K562 (cell line): ENCODE results near the gene ROM1. TPM values are rescaled to one million over a fixed set of nuclear protein-coding genes. Genes with fewer than 3 reads are reported as not detected.

ENCODE experiments used
- BHLHE40 ChIP-seq: IDR thresholded peaks from 2 replicates; pipeline ENCODE4 v1.6.1; 2011; ENCODE audit warnings: low read length, improper control_type of control experiment
- CBFA2T2 ChIP-seq: fragments of 450-650 bp; conservative IDR thresholded peaks from 2 replicates; pipeline ENCODE4 v1.6.1; 2017; ENCODE audit warnings: mild to moderate bottlenecking
- CBFB ChIP-seq: sonication (generic); formaldehyde crosslinking; IDR thresholded peaks from 2 replicates; pipeline ENCODE4 v1.4.0; 2020; ENCODE audit warnings: mild to moderate bottlenecking, missing genetic modification reagents
- CGGBP1 ChIP-seq: fragments of 250-450 bp; sonication (Bioruptor Pico); IDR thresholded peaks from 2 replicates; pipeline ENCODE4 v1.9.0; 2021; ENCODE audit warnings: mild to moderate bottlenecking
- KLF6 ChIP-seq: fragments of 250-450 bp; sonication (Bioruptor Pico); IDR thresholded peaks from 2 replicates; pipeline ENCODE4 v1.4.0; 2020; ENCODE audit warnings: mild to moderate bottlenecking, moderate library complexity, borderline replicate concordance
- MAFK ChIP-seq: IDR thresholded peaks from 2 replicates; pipeline ENCODE4 v1.6.1; 2011; ENCODE audit warnings: low read length, improper control_type of control experiment
- PHB2 ChIP-seq: fragments of 450-650 bp; IDR thresholded peaks from 2 replicates; pipeline ENCODE4 v1.6.1; 2017; ENCODE audit warnings: low read depth
- POLR2AphosphoS5 ChIP-seq: IDR thresholded peaks from 2 replicates; pipeline ENCODE4 v1.6.1; 2011; ENCODE audit warnings: mild to moderate bottlenecking, low read depth, low read length, moderate library complexity; ENCODE audit not compliant: control insufficient read depth, insufficient read depth
- TCF3 ChIP-seq: sonication (generic); formaldehyde crosslinking; IDR thresholded peaks from 2 replicates; pipeline ENCODE4 v1.4.0; 2020; ENCODE audit warnings: mild to moderate bottlenecking, missing genetic modification reagents
- YY1 ChIP-seq, 3 experiments: IDR thresholded peaks; 2 replicates each; pipeline ENCODE4 v1.6.1; 2011; ENCODE audit warnings: low read length in 2 of 3, mild to moderate bottlenecking in 2 of 3, moderate library complexity in 2 of 3, borderline replicate concordance in 1 of 3, control low read depth in 1 of 3, low read depth in 1 of 3; ENCODE audit not compliant: insufficient read depth in 3 of 3, insufficient replicate concordance in 2 of 3, control insufficient read depth in 1 of 3, insufficient read length in 1 of 3; ENCODE audit errors: extremely low read depth in 1 of 3
- ZBTB34 ChIP-seq: fragments of 250-450 bp; sonication (Bioruptor Pico); IDR thresholded peaks from 2 replicates; pipeline ENCODE4 v1.8.0; 2021; ENCODE audit warnings: mild to moderate bottlenecking, moderate library complexity
- ZFX ChIP-seq: sonication (generic); formaldehyde crosslinking; IDR thresholded peaks from 2 replicates; pipeline ENCODE4 v1.8.0; 2022; ENCODE audit warnings: mild to moderate bottlenecking, missing genetic modification reagents, moderate library complexity
- ZNF561 ChIP-seq: fragments of 450-650 bp; formaldehyde crosslinking; conservative IDR thresholded peaks from 2 replicates; pipeline ENCODE4 v1.4.0; 2020; ENCODE audit warnings: mild to moderate bottlenecking, moderate library complexity
- ZNF830 ChIP-seq: fragments of 250-450 bp; sonication (Bioruptor Pico); IDR thresholded peaks from 2 replicates; pipeline ENCODE4 v1.5.0; 2021; ENCODE audit warnings: mild to moderate bottlenecking
- polyA plus RNA-seq, 8 experiments: library from polyadenylated mRNA; depleted of rRNA in 4 of 8; stranded (reverse) in 5 of 8; unstranded in 3 of 8; fragments of >200 nt; fragmentation: Nextera tagmentation in 2 of 8; fragmentation: Illumina TruSeq in 1 of 8; extraction: Ambion mirVana in 2 of 8; extraction: Trizol in 1 of 8; gene quantifications; 2 replicates each; pipeline versions ENCODE4 v1.2.1 to v1.2.3, GENCODE V29; 2011 to 2014; ENCODE audit warnings: inconsistent platforms in 1 of 8, missing spikeins in 1 of 8
- total RNA-seq, 7 experiments: library from RNA; depleted of rRNA in 6 of 7; stranded (reverse); fragments of >200 nt in 6 of 7; fragmentation: Illumina TruSeq in 2 of 7; extraction: Trizol in 2 of 7; gene quantifications; 2 replicates each; pipeline versions ENCODE4 v1.2.1 to v1.2.3, GENCODE V29; 2011 to 2021; ENCODE audit warnings: low replicate concordance in 1 of 7
- TF ChIP-seq, protein P1 (sequence below): fragments of 200-400 bp; formaldehyde crosslinking; IDR thresholded peaks from 2 replicates; pipeline ENCODE4 v1.6.1; 2017; ENCODE audit warnings: mild to moderate bottlenecking, low read depth, low read length, moderate library complexity
- TF ChIP-seq, protein P2 (sequence below): sonication (generic); formaldehyde crosslinking; IDR thresholded peaks from 2 replicates; pipeline ENCODE4 v1.8.0; 2022; ENCODE audit warnings: mild to moderate bottlenecking, missing genetic modification reagents
- TF ChIP-seq, protein P3 (sequence below): sonication (generic); formaldehyde crosslinking; IDR thresholded peaks from 2 replicates; pipeline ENCODE4 v1.8.0; 2022; ENCODE audit warnings: mild to moderate bottlenecking, missing genetic modification reagents
- TF ChIP-seq, protein P4 (sequence below): fragments of 250-450 bp; sonication (Bioruptor Pico); IDR thresholded peaks from 2 replicates; pipeline ENCODE4 v1.8.0; 2021; ENCODE audit warnings: moderate library complexity, mild to moderate bottlenecking, inconsistent platforms

The ROM1 gene
- total and polyA plus RNA-seq, 9 of the 15 experiments (the other 6 are each of a cell fraction or from before 2014, with no cell fraction given), result 0.75 to 4.0 (median 2.6) TPM

DNA sequence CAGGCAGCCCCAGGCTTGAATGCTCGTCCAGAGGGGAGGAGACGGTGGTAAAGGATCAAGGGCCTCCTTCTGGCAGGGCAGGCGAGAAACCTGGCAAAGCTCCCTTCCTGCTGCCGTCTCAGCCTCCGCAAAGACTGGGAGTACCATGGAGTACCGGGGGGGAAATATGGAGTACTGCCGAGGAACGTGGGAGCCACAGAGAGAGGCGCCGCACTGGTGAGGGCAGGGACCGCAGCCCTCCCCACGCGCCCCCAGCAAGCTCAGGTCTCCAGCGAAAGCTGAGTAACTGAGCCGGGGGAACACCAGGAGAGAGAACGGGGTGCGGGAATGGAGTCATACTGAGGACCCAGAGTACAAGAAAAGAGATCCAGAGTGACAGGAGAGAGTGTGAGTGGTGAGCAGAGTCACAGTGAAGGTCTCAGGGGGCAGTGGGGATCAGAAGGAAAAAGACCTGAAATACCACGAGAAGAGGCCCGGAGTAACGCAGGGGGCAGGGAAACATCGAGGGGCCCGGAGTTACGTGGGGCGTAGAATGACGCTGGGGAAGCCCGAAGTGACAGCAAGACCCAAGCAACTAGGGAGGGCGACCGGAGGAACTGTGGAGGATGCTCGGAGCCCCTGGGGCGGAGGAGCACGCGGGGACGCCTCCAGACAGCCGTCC, 1.2 kb upstream of the ROM1 start (continued):
- TF ChIP-seq, protein P1, sequence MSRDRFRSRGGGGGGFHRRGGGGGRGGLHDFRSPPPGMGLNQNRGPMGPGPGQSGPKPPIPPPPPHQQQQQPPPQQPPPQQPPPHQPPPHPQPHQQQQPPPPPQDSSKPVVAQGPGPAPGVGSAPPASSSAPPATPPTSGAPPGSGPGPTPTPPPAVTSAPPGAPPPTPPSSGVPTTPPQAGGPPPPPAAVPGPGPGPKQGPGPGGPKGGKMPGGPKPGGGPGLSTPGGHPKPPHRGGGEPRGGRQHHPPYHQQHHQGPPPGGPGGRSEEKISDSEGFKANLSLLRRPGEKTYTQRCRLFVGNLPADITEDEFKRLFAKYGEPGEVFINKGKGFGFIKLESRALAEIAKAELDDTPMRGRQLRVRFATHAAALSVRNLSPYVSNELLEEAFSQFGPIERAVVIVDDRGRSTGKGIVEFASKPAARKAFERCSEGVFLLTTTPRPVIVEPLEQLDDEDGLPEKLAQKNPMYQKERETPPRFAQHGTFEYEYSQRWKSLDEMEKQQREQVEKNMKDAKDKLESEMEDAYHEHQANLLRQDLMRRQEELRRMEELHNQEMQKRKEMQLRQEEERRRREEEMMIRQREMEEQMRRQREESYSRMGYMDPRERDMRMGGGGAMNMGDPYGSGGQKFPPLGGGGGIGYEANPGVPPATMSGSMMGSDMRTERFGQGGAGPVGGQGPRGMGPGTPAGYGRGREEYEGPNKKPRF, result no peak
- TF ChIP-seq POLR2AphosphoS5 (no peak), TCF3 (CRISPR knock-in tag) (no peak), MAFK (no peak), ZNF830 (CRISPR knock-in tag) (no peak), ZFX (CRISPR knock-in tag) (no peak), CGGBP1 (CRISPR knock-in tag) (no peak), KLF6 (no peak), ZNF561 (CRISPR knock-in tag) (no peak), PHB2 (no peak), ZBTB34 (CRISPR knock-in tag) (no peak), YY1 (IDR thresholded peaks at IDR 0.05; ENCODE audit: borderline replicate concordance in 1 of 3, control insufficient read depth in 1 of 3, extremely low read depth in 1 of 3, insufficient read depth in 3 of 3, insufficient read length in 1 of 3, insufficient replicate concordance in 2 of 3, low read depth in 1 of 3, low read length in 2 of 3) (peak in 2 of 3 experiments; percentile 32 to 48), BHLHE40 (no peak), CBFA2T2 (no peak), CBFB (CRISPR knock-in tag) (no peak)
- TF ChIP-seq, protein P2, sequence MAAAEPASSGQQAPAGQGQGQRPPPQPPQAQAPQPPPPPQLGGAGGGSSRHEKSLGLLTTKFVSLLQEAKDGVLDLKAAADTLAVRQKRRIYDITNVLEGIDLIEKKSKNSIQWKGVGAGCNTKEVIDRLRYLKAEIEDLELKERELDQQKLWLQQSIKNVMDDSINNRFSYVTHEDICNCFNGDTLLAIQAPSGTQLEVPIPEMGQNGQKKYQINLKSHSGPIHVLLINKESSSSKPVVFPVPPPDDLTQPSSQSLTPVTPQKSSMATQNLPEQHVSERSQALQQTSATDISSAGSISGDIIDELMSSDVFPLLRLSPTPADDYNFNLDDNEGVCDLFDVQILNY (CRISPR knock-in tag), result no peak
- TF ChIP-seq, protein P3, sequence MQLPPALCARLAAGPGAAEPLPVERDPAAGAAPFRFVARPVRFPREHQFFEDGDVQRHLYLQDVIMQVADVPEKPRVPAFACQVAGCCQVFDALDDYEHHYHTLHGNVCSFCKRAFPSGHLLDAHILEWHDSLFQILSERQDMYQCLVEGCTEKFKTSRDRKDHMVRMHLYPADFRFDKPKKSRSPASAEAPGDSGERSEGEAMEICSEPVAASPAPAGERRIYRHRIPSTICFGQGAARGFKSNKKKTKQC (CRISPR knock-in tag), result peak; percentile 46; the same call in 1 of the 2 replicates
- TF ChIP-seq, protein P4, sequence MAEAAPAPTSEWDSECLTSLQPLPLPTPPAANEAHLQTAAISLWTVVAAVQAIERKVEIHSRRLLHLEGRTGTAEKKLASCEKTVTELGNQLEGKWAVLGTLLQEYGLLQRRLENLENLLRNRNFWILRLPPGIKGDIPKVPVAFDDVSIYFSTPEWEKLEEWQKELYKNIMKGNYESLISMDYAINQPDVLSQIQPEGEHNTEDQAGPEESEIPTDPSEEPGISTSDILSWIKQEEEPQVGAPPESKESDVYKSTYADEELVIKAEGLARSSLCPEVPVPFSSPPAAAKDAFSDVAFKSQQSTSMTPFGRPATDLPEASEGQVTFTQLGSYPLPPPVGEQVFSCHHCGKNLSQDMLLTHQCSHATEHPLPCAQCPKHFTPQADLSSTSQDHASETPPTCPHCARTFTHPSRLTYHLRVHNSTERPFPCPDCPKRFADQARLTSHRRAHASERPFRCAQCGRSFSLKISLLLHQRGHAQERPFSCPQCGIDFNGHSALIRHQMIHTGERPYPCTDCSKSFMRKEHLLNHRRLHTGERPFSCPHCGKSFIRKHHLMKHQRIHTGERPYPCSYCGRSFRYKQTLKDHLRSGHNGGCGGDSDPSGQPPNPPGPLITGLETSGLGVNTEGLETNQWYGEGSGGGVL (CRISPR knock-in tag), result no peak
